Measurements from ENCODE around the gene INPP5D. TPM values are rescaled to one million over a fixed set of nuclear protein-coding genes. Genes with fewer than 3 reads are reported as not detected.

The INPP5D gene
- total RNA-seq, 3 donors from 2014 or later, result 8.2 to 14.4 (median 9.1) TPM

DNA sequence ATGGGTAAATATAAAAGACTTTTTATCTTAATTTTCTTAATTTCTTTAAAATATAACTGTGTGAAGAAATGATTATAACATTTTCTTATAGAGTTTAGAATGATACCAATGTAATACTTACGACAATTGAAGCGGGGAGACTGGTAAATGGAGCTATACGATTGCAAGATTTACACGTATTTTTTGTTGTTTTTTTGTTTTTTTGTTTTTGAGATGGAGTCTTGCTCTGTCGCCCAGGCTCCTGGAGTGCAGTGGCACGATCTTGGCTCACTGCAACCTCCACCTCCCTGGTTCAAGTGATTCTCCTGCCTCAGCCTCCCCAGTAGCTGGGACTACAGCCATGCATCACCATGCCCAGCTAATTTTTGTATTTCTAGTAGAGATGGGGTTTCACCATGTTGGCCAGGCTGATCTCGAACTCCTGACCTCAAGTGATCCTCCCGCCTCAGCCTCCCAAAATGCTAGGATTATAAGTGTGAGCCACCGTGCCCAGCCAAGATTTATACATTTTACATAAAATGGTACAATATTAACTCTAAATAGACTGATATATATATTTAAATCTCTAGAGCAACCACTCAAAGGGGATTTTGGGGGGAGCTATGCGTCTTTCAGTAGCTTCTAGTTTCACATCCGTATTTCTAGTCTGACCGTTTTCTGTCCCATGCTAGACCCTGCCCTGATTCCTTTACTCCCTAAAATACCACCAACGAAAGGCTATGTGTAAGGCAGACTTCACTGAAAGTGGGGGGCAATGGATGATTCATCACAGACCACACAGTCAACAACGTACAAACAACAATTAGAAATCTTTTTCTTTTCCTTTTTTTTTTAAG lies 163.1 kb downstream of the INPP5D start:
- DNase-seq, result no peak
- intact Hi-C loops (cut with DNase I, micrococcal nuclease), result no loop called here
- no peaks in the 10 kb centered on the region for H3K9me3 ChIP-seq
- no peaks in the 10 kb centered on the region for H3K4me1 ChIP-seq (ENCODE audit: low read depth)
- no peaks in the 10 kb centered on the region for H3K36me3 ChIP-seq (ENCODE audit: low read depth)
- TF ChIP-seq, protein P1, sequence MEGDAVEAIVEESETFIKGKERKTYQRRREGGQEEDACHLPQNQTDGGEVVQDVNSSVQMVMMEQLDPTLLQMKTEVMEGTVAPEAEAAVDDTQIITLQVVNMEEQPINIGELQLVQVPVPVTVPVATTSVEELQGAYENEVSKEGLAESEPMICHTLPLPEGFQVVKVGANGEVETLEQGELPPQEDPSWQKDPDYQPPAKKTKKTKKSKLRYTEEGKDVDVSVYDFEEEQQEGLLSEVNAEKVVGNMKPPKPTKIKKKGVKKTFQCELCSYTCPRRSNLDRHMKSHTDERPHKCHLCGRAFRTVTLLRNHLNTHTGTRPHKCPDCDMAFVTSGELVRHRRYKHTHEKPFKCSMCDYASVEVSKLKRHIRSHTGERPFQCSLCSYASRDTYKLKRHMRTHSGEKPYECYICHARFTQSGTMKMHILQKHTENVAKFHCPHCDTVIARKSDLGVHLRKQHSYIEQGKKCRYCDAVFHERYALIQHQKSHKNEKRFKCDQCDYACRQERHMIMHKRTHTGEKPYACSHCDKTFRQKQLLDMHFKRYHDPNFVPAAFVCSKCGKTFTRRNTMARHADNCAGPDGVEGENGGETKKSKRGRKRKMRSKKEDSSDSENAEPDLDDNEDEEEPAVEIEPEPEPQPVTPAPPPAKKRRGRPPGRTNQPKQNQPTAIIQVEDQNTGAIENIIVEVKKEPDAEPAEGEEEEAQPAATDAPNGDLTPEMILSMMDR (IDR thresholded peaks at IDR 0.05), result no peak
- H3K4me3 ChIP-seq, result no peak overlapping the region
- ATAC-seq, result no peak

- ATAC-seq (no peak), DNase-seq (no peak)
- no peaks in the 10 kb centered on the region for H3K9me3 ChIP-seq
- no peak overlapping the region for H3K4me3 ChIP-seq
- intact Hi-C loops (cut with DNase I, micrococcal nuclease), result no loop called here
- H3K4me1 ChIP-seq (ENCODE audit: low read depth), result no peaks in the 10 kb centered on the region
- TF ChIP-seq, protein P1 (IDR thresholded peaks at IDR 0.05), result no peak
- H3K36me3 ChIP-seq (ENCODE audit: low read depth), result no peaks in the 10 kb centered on the region
These were observed 165.3 kb downstream of the INPP5D start for GRCh38 chr2:233225230-233226068.

- intact Hi-C loops (cut with DNase I, micrococcal nuclease), result no loop called here
- DNase-seq (no peak), ATAC-seq (no peak)
- Histone ChIP-seq H3K9me3 (no peaks in the 10 kb centered on the region), H3K4me3 (no peak overlapping the region), H3K4me1 (ENCODE audit: low read depth) (no peaks in the 10 kb centered on the region), H3K36me3 (ENCODE audit: low read depth) (no peaks in the 10 kb centered on the region)
- TF ChIP-seq, protein P1 (IDR thresholded peaks at IDR 0.05), result no peak
These were observed 166.4 kb downstream of the INPP5D start for GRCh38 chr2:233226511-233227031.

- Histone ChIP-seq H3K4me1 (ENCODE audit: low read depth) (no peaks in the 10 kb centered on the region), H3K36me3 (ENCODE audit: low read depth) (no peaks in the 10 kb centered on the region), H3K4me3 (no peak overlapping the region), H3K9me3 (no peaks in the 10 kb centered on the region)
- intact Hi-C loops (cut with DNase I, micrococcal nuclease), result no loop called here
- ATAC-seq (no peak), DNase-seq (no peak)
- TF ChIP-seq, protein P1 (IDR thresholded peaks at IDR 0.05), result no peak
These were observed 167.3 kb downstream of the INPP5D start for GRCh38 chr2:233227346-233227978.

- no peak for ATAC-seq
- TF ChIP-seq, protein P1 (IDR thresholded peaks at IDR 0.05), result no peak
These were observed 168.2 kb downstream of the INPP5D start for GRCh38 chr2:233228376-233228775.

More at GRCh38 chr2:233228376-233228775, 168.2 kb downstream of the INPP5D start:
- Histone ChIP-seq H3K4me3 (no peak overlapping the region), H3K9me3 (no peaks in the 10 kb centered on the region), H3K4me1 (ENCODE audit: low read depth) (no peaks in the 10 kb centered on the region), H3K36me3 (ENCODE audit: low read depth) (no peaks in the 10 kb centered on the region)
- DNase-seq, result no peak
- intact Hi-C loops (cut with DNase I, micrococcal nuclease), result no loop called here
